ENCODE results near the gene LDLRAD2.

LDLRAD2 gene

GRCh38 chr1:21873174-21873573, 61.1 kb downstream of the LDLRAD2 start:
- DNase-seq (ENCODE audit: insufficient read length, low spot score) (no peak), FAIRE-seq (no peak)
- TF ChIP-seq CTCF (IDR thresholded peaks at IDR 0.05; ENCODE audit: insufficient read depth, missing control alignments): no peak

GRCh38 chr1:21873761-21874160, 61.7 kb downstream of the LDLRAD2 start:
- no peak for DNase-seq (ENCODE audit: insufficient read length, low spot score)
- no peak for TF ChIP-seq CTCF (IDR thresholded peaks at IDR 0.05; ENCODE audit: insufficient read depth, missing control alignments)
- FAIRE-seq: no peak

GRCh38 chr1:21874328-21874727, 62.3 kb downstream of the LDLRAD2 start:
- no peak for DNase-seq (ENCODE audit: insufficient read length, low spot score)
- FAIRE-seq: no peak
- no peak for TF ChIP-seq CTCF (IDR thresholded peaks at IDR 0.05; ENCODE audit: insufficient read depth, missing control alignments)

Measured in D721Med (cell line).